ENCODE measurements around the gene RGP1.

Gene RGP1, protein sequence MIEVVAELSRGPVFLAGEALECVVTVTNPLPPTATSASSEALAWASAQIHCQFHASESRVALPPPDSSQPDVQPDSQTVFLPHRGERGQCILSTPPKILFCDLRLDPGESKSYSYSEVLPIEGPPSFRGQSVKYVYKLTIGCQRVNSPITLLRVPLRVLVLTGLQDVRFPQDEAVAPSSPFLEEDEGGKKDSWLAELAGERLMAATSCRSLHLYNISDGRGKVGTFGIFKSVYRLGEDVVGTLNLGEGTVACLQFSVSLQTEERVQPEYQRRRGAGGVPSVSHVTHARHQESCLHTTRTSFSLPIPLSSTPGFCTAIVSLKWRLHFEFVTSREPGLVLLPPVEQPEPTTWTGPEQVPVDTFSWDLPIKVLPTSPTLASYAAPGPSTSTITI

DNA sequence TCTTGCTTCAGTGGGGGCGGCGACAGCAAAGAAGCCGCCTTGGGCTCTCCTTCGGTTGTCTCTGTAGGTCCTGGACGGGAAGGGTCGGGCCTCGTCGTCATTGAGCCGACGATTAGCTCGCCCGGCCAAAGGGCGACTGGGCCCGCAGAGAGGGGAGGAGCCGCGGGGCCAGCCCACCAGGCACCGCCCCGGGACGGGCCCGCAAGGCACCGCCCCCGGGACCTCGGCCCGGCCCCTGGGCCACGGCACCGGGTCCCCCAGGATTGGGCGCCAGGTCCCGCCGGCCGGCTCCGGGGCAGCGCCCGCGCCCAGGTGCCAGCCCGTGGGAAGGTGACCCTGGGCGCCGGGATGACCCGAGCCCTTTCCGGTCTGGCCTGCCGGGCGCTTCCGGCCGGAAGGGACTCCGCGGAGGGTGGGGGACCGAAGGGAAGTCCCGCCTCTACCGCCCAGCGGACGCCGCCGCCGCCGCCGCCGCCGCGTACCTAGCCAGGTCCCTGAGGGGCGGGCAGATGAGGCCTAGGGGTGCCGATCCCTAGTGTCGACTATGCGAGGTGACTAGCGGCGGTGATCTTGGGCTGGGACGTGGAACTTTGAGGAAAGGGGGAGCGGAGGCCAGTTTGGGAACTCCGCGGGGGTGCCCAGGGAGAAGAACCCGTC, at the start of gene RGP1, which contains the start of gene GBA2:
RGP1 (plus strand) TSS at position 430 of the 657 bp plus-strand sequence. CDS start 469 bp downstream, outside the sequence.
GBA2 (minus strand) TSS at position 371 of the 657 bp plus-strand sequence. CDS start 524 bp downstream, outside the sequence.
- DNase-seq = peak; percentile 72

DNA sequence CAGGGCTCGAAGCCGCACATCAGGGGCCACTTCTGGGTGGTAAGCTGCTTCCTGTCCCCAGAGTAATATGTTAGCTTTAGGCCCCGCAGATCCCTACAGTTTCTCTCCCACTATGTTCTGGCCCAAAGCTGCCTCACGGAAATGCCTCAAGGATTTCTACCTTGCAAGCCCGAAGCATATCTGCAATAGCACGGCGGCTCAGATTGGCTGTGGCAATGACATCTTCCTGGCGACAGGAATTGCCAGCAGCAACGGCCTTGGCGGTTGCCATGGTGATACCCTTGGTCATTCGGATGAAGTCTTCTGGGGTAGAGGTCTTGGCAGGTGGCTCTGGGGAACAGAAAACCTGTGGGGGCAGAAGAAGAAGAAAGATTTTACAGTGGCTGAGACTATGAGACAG, 49.1 kb upstream of the RGP1 start:
- no peak for DNase-seq

DNA sequence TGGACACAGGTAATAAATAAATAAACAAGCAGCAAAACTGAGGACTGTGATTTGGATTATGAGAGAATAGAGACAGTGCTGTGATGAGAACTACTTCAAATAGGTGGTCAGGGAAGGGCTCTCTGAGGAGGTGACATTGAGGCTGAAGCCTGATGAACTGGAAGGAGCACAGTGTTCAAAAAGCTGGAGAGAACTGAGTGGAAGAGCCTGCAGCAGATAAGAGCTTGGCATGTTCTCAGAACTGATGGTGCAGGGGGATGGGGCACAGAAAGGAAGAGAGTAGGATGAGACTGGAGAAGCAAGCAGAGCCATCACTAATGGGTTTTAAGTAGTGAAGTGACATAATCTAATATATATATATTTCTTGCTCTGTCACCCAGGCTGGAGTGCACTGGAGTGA, 48.1 kb upstream of the RGP1 start:
- DNase-seq = no peak

DNA sequence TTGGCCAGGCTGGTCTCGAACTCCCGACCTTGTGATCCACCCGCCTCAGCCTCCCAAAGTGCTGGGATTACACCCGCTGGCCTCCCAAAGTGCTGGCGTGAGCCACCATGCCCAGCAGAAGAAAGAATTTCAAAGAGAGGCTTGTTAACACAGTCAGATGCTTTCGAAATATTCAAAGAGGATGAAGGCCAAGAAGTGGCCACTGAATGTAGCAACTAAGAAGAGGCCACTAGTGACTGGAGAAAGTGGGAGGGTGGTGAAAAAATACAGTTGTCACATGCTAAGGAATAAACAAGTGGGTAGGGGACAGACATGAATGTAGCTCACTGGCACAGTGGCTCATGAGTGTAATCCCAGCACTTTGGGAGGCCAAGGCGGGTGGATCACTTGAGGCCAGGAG, 46.4 kb upstream of the RGP1 start:
- no peak for DNase-seq

DNA sequence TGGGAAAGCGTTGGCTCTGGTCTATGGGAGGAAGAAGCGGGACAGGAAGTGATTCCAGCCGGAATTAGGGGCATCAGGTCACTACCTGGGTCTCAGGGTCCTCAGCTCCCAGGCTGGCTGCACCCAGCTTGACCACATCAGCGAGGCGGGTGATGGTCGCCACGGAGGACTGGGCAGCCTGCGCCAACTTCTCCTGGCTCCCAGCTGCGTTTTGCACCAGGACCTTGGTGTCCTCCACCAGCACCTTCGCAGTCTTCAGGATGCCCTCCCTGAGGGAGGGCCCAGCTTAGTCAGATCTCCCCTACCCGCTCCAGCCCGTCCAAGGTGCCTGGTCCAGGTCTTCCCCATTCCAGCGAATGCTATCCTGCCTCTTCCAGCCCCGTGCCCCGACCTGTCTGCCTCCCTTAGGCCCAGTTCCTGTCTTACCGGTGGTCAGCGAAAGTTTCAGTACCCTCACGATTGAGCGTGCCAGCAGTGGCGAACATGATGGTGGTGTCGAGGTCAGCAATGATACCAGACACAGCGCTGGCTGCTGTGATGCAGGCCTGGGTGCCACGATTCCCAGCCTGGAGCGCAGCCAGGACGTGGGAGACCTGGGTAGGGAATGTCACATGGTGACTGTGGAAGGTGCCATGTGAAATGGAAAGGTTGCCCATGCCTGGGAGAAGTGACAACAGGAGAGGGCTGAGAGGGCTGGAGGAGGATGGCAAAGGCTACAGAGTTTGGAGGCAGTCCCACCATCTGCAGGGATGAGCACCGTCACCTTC, 45.0 kb upstream of the RGP1 start:
- DNase-seq = no peak

DNA sequence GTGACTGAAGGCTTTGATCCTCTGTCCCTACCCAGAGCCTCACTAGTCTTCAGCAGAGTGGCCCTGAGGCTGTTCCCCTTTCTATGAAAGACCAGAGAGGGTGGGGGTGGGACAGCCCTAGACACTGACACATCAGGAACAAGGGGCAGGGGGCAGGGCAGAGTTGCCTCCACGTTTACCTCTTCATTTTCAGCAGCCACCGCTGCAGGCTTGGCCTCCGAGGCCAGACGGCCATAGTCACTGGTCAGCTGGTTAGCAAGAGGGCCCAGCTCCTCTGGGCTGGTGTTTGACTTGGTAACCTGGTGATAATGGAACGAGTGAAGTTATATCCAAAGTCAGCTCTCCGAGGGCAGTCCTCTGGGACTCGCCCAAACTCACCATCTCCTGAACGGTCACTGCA, 43.7 kb upstream of the RGP1 start:
- no peak for DNase-seq

GRCh38 chr9:35705836-35706430, 43.2 kb upstream of the RGP1 start:
- no peak for DNase-seq

DNA sequence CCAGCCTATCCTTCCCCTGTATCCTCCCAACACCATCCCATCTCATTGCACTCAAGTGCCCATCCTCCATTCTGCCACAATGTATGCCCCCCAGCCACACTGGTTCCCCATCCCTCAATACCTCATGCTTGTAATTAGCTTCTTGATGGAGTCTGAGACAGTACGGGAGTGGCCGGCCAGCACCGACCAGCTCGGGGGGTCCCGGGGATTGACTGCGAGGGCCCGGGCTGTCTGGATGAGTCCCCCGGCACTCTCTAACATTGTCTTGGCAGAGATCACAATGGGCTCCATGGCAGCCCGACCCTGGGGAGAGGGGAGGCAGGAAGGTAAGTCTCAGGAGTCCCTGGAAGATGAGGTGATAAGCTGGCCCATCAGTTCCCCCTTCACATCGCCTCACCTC, 42.1 kb upstream of the RGP1 start:
- no peak for DNase-seq

DNA sequence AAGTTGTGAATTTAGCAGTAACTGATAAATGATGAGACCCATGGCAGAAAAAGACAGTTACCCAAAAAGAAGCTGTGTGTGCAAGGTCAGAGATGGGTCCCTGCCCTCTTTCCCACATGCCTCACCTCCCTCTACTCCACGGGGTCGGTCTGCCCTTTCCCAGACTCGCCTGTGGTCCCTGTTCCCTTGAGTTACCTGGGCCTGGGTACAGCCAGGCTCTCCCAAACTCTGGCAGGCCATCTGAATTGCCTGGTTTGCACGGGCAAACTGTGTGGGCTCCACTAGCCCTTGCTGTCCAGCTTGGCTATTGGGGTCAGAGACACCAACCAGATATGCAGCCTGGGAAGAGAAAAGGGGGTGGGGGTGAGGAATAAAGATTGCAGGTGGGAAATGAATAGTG, 40.9 kb upstream of the RGP1 start:
- no peak for DNase-seq

DNA sequence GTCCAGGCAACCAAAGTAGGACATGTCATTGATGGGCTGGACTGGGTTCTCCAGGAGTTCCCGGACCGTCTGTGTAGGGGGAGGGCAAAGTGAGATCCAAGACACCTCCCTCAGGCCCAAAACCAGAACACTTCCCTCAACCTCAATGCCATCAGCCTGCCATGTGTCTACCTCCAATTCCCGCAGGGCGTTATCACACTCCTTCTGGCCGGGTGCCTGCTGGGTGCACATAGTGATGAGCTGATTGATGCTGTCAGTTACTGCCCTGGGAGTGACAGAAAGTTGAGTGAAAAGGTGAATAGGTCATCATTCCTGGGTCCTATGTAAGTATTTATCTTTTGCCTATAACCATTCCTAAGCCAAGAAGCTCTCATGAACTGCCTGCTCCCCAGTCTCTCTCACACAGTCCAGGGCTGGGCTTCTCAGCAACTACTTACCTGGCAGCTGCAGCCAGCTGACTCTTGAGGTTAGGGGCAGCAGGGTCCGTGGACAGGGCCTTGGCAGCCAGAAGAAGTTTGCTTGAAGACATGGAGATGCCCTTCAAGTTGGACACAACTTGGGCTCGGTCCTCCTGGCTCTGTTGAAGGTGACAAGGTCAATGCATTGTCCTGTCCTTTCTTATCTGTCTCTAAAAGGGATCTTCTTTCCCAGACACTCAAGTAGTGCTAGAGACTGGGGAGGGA, 38.1 kb upstream of the RGP1 start:
- no peak for DNase-seq

DNA sequence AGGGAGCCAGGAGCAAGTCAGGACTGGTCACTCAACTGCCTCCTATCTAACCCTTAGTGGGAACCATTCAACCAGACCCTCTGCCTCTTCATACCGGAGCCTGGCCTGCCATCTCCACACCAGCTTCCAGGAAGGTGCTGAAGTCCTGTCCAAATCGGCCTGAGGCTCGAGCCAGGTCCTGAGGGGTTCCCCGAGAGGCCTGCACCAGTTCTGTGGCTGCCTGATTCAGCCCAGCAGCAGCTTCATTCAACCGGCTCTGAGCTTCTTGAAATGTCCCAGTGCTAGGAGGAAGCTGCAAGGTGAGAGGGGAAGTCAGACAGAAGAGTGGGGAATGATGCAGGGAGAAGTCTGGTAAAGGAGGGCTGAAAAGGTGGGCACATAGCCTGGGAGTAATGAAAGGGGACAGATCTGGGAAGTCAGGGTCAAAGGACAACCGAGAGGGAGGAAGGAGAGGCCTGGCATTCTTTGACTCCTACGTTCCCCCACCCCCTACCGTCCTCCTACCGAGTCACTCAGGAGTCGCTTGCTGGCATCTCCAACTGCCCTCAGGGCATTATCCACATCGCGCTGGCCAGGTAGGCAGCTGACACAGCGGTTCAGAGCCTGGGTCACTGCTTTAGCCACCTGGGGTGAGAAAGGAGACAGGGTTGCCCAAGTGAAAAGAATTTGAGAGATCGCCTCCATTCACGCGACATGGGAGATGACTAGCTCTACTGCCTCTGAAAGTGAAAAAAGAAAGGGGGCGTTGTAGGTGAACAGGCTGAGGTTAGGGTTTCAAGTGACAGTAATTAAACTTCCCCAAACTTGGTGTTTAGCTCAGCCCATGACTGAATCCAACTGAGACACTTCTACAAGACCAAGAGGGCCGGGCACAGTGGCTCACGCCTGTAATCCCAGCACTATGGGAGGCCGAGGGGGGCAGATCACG, 37.3 kb upstream of the RGP1 start:
- no peak for DNase-seq

DNA sequence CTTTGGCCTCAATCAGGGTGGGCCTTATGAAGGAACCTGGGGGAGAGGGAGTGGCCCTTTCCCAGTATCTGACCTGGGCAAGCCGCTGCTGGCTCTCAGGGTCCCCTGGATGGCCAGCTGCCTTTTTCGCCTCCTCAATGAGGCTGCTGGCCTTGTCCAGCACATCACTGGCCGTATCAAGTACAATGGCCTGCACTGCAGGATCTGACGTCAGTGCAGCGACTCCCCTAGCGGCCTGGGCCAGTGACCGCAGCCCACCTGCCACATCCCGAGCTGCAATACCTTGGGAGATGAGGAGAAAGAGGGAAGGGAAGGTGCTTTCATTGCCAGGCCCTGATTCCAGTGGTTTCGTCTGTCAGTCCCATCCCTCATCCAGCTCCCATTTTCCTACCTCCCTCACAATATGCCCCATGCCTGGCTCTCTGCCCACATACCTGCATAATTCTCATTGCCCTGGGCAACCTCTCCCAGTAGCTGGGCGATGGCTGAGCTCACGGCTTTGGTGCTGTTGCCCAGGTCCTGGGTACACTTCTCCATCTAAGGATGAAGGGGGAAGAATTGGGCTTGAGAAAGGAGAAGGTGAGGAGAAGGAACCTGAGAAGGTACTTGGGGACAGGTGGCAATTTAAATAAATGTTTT, 36.2 kb upstream of the RGP1 start:
- DNase-seq = no peak

DNA sequence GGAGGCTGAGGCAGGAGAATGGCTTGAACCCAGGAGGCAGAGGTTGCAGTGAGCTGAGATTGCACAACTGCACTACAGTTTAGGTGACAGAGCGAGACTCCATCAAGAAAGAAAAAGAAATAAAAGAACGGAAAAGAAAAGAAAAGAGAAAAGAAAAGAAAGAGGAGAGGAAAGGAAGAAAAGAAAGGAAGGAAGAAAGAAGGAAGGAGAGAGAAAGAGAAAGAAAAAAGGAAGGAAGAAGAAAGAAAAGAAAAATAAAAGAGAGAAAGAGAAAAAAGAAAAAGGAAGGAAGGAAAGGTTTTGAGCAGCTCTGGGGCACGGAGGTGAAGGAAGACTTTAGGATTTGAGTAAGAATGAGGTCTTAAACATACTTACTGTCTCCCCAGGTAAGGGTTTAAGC, 35.5 kb upstream of the RGP1 start:
- no peak for DNase-seq

- no peak for DNase-seq
Measured at GRCh38 chr9:35714123-35714522, 35.0 kb upstream of the RGP1 start.

DNA sequence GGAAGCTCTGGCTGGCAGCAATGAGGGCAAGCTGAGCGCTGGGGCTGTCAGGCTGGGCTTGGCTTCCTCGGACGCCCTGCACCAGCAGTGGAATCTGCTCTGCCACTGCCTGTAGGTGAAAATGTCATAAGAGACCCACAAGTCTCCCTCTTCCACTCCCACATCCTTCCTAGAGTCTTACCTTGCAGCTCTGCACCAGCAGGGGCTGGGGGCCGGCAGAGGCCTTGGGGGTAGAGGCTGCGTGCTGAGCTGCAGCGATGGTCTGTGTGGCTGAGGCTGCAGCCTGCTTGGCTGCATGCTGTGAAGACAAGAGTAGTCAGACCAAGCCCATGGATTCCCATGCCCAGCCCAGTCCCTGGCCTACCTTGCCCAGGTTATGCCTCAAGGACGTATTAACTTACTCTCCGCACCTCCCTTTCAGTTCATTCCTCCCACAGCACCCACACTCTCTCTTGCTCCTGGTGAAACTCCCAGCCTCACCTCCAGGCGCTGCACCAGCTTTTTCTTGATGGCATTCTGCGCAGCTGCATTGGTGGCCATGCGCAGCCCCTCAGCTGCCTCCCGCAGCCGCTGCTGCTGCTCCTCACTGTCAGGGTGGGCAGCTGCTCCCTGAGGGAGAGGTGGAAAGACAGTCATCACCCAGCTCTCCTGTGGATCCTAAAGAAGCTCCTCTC, 34.4 kb upstream of the RGP1 start:
- DNase-seq = no peak

- DNase-seq = no peak
Measured at GRCh38 chr9:35716230-35716629, 32.9 kb upstream of the RGP1 start.

- no peak for DNase-seq
Measured at GRCh38 chr9:35717132-35717870, 31.8 kb upstream of the RGP1 start.

DNA sequence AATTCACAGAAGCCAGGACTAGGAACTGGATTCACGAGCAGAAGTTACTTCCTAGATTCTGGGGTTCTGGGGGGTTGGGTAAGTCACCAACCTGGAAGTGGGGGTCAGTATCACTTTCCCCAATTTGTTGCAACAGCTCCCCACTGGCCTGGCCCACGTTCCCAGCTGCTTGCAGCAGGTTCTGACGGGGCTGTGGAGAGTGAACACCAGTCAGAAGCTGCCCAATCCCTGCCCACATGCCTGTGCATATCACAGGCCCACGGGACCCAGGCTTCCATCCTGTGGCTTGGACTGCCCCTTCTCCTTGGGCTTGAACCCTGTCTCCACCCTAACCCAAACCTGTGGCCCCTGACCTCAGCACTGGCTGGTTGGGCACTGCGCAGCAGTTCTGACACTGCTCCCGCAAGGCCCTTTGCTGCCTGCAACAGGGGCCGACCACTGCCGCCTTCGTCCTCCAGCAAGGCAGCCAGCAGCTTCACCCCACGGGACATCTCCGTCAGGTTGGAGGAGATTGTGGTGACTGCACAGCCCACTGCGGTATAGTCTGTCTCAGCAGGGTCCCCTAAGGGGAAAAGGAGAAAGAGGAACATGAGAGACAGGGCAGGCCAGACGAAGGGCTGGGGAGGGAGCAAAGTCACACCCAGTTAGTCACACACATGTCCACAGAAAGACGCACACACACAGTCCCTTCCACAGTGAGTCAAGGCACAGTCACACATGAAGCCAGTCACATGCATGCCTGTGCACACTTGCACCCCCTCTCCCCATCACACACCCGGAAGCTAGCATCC, 30.2 kb upstream of the RGP1 start:
- DNase-seq = no peak

DNA sequence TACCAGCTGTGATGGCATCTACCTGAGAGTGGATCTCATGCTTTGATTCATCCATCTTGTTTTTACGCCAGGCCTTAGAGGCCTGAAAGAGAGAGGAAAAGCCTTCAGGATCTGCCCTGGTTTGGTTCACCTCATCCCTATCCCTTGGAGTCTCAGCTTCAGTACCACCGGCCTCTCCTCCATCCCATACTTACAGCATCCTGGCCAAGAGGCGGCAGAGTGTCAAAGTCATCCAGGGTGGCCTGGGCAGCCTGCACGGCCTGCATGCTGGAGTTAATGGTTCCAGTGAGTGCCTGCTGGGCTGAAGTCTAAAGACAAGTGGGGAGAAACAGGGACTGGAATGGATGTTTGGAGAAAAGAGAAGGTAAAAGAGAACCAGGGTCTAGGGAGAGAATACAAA, 29.5 kb upstream of the RGP1 start:
- no peak for DNase-seq
